T-helper 1 cell treated with Interleukin-12 subunit alpha and Interleukin-12 subunit beta and Interleukin-4 antibody, amounts not matched to agents 30 μg/mL and 1 μg/mL, for 36 hours (primary cell): ENCODE measurements around the gene KRTAP3-2.

Experiments used
- H3K27ac Mint-ChIP-seq: one replicate; pipeline ENCODE4 v1.8.0; 2021; ENCODE audit warnings: mild to moderate bottlenecking, mixed read lengths
- H3K27me3 Mint-ChIP-seq: one replicate; pipeline ENCODE4 v1.8.0; 2021; ENCODE audit warnings: low read depth, mixed read lengths
- H3K36me3 Mint-ChIP-seq: one replicate; pipeline ENCODE4 v1.8.0; 2021; ENCODE audit warnings: low read depth, mixed read lengths
- H3K4me1 Mint-ChIP-seq: one replicate; pipeline ENCODE4 v1.8.0; 2021; ENCODE audit warnings: low read depth, mixed read lengths
- H3K4me3 Mint-ChIP-seq: one replicate; pipeline ENCODE4 v1.8.0; 2021; ENCODE audit warnings: mild to moderate bottlenecking, moderate library complexity, mixed read lengths
- H3K9me3 Mint-ChIP-seq: one replicate; pipeline ENCODE4 v1.8.0; 2021; ENCODE audit warnings: mixed read lengths

The KRTAP3-2 gene

DNA sequence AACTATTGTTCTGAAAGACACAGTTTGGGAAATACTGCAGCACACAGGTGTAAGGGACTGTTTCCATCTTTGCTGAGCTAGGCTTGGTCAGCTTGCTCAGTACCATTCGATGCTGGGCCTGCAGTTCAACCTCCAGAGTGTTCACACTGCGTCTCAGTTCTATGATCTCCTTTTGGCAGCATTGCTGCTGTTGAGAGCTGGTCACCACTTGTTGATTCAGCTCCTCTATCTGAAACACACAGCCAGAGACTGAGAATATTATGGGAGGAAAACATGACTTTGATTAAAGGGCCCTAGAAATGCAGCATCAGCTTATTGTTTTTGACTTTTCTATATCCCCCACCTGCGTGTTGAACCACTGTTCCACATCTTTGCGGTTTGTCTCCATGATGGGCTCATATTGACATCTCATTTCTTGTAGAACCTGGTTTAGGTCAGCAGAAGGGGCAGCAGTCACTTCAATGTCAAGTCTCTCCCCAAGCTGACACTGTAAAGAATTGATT lies 37.6 kb downstream of the KRTAP3-2 start:
- Mint-ChIP-seq H3K4me1 (no peaks in the 10 kb centered on the region), H3K36me3 (no peaks in the 10 kb centered on the region)

DNA sequence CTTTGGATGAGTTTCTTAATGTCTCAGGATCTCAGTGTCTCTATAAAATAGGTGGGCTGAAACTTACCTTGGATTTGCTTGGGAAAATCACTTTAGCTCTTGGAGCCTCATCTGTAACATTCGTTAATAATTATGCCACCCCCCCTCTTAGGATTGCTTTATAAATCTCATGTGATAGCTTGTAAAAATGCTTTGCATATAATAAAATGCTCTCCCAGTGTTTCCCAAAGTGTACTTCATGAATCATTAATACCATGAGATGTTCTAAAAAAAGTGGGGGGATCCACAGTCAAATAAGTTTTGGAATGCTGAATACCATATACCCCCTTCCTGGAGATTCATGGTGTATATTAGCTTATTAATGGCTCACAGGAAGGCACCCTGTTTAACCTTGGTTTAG lies 38.1 kb downstream of the KRTAP3-2 start:
- Mint-ChIP-seq H3K36me3 (no peaks in the 10 kb centered on the region), H3K9me3 (no peaks in the 10 kb centered on the region), H3K4me1 (no peaks in the 10 kb centered on the region), H3K27me3 (peaks cover 11% of the 10 kb centered on the region), H3K4me3 (no peak overlapping the region), H3K27ac (no peak overlapping the region)

More for the DNA sequence above, 37.6 kb downstream of the KRTAP3-2 start:
- H3K9me3 Mint-ChIP-seq = no peaks in the 10 kb centered on the region
- no peak overlapping the region for H3K27ac Mint-ChIP-seq
- H3K4me3 Mint-ChIP-seq = no peak overlapping the region
- peaks cover 9% of the 10 kb centered on the region for H3K27me3 Mint-ChIP-seq

DNA sequence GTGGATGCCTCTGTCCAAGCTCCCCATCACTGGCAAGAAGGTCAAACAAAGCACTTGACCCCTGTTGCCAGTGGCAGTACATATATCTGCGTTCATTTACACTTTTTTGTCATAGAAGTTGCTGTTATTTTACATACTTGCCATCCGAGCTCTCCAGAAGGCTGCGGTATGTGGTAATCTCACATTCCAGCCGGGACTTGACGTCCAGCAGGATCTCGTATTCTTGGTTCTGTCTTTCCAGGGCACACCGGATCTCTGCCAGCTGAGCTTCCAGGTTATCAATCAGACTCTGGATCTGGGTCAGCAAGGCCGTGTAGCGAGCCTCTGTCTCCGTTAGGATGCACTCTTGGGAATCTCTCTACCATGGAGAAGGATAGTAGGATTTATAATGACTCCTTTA lies 39.6 kb downstream of the KRTAP3-2 start:
- H3K27ac Mint-ChIP-seq = no peak overlapping the region
- peaks cover 12% of the 10 kb centered on the region for H3K27me3 Mint-ChIP-seq
- no peaks in the 10 kb centered on the region for H3K36me3 Mint-ChIP-seq
- no peaks in the 10 kb centered on the region for H3K4me1 Mint-ChIP-seq
- no peak overlapping the region for H3K4me3 Mint-ChIP-seq
- H3K9me3 Mint-ChIP-seq = no peaks in the 10 kb centered on the region

DNA sequence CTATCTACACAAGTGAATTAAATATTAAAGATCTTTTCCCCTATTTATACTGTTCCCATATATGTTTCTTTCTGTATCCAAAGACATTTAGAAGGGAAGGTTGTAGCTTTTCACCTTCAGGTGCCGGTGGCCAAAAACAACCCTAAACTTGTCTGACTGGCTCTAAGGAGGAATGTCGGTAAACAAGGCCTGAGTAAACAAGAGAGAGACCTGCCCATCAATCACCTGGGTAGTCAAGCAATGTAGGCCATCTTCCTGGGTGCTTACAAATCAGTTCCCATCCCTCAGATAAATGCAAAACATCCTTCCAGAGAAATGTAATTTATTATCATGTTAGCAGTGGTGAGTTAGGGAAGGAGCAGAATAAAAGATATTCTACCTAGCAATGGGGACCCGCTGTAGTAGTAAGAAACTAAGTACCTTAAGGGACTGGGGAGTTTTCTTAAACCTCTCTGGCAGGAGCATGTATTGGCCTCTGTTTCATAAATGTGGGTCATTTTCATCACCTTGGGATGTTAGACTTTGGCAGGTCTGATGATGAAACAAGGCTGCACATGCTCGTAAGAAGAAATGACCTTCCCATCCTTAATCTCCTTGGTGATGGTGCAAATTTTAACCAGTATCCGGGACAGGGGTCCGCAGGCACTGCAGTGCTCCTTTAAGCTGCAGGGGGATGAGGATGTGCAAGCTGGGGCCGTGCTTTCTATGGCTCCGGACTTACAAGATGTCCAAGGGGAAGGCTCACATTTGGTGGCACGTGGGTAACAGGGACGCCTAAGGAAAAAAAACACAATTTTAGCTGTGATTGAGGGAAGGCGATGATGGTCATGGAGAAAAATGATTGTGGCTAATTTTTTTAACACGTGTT lies 41.4 kb downstream of the KRTAP3-2 start:
- Mint-ChIP-seq H3K27me3 (peaks cover 21% of the 10 kb centered on the region), H3K4me1 (no peaks in the 10 kb centered on the region), H3K4me3 (no peak overlapping the region), H3K36me3 (no peaks in the 10 kb centered on the region), H3K9me3 (no peaks in the 10 kb centered on the region), H3K27ac (no peak overlapping the region)

DNA sequence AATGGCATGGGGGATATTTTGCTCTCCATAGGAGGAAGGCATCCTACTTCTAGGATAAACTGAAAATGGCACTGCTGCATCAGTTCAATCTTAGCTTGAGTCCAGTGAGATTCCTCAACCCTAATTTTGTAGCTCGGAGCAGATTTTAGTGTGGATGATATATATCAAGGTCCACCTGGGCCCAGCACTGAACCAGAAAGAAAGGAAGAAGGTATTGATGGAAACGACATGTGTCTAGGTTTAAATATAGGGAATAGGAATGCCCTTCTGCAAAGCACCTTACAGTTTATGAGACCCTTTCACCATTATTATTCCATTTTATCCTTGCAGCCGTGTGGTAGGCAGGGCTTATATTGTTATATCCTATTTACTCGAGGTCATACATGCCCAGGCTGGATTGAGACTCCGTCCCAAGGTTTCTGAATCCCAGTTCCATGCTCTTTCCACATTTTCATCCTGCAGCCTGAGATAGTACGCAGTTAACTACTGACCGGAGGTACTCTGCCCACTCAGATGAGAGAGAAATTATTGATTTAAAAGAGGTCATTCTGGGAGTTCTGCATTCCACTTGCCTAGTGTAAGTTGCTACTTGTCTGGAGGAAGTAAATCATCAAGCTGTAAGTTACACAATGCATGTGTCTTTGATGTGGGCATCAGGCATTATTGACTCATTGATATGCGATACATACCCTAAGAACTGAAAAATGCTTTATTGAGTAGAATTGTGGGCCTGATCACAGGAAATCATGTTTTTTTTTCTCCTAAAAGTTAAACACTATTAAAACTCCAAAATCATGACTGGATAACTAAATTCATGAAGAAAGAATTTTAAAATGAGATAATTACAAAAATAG lies 43.1 kb downstream of the KRTAP3-2 start:
- no peaks in the 10 kb centered on the region for H3K9me3 Mint-ChIP-seq
- H3K27ac Mint-ChIP-seq = no peak overlapping the region
- H3K27me3 Mint-ChIP-seq = peaks cover 28% of the 10 kb centered on the region
- H3K36me3 Mint-ChIP-seq = no peaks in the 10 kb centered on the region
- H3K4me1 Mint-ChIP-seq = no peaks in the 10 kb centered on the region
- no peak overlapping the region for H3K4me3 Mint-ChIP-seq

DNA sequence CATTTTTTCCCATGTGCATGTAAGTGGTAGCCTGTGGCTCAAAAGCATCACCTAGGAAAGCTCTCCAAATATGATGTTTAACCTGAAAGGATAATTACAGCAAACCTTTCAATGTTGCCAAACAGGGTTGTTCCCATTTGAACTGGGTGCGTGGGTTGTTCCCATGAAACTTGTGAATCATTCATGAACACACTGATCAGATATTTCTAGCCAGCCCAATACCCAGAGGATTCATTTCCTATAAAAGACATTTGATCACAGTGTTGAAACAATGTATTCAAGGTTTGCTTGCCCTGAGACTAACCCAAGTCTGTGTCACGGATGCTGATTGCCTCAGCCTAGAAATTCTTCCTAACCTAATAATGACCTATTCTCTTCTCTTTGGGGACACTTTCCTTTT lies 45.8 kb downstream of the KRTAP3-2 start:
- H3K27ac Mint-ChIP-seq = no peak overlapping the region
- H3K36me3 Mint-ChIP-seq = no peaks in the 10 kb centered on the region
- H3K4me1 Mint-ChIP-seq = no peaks in the 10 kb centered on the region
- no peak overlapping the region for H3K4me3 Mint-ChIP-seq
- H3K9me3 Mint-ChIP-seq = no peaks in the 10 kb centered on the region
- peaks cover 38% of the 10 kb centered on the region for H3K27me3 Mint-ChIP-seq

DNA sequence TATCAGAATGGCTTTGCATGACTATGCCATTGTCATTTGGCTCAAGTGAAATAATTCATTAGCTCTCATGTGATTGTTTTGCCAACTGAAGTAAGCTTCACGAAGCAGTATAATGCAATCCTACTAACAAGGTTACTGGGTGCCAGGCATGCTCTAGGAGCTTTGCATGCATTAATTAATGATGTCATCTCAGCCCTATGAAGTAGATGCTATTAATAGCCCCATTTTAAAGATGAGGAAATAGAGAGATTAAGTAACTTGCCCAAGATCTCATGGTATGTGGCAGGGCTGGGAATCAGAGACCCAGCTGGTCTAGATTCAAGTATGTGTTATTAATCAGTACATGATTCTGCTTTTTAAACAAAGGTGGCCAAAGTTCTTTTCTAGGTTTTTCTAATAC lies 47.0 kb downstream of the KRTAP3-2 start:
- H3K9me3 Mint-ChIP-seq = no peaks in the 10 kb centered on the region
- H3K27ac Mint-ChIP-seq = no peak overlapping the region
- no peaks in the 10 kb centered on the region for H3K4me1 Mint-ChIP-seq
- no peaks in the 10 kb centered on the region for H3K36me3 Mint-ChIP-seq
- H3K4me3 Mint-ChIP-seq = no peak overlapping the region
- H3K27me3 Mint-ChIP-seq = peaks cover 46% of the 10 kb centered on the region

DNA sequence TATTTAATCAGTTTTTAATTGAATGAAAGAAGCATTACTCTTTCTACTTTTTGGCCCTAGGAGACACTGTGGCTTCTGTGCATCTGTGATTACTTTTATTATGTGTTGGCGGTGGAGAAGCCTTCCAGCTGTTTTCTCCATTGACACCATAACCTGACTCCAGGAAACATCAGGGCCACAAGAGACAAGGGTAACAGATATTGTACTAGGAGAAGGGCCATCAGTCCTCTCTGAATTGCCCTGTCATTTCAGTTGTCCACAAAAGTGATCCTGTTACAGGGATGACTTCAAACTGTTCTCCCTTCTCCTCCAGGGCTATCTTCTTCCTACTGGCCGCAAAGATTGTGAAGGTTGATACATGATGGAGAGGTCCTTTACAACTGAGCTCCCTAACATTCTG lies 47.6 kb downstream of the KRTAP3-2 start:
- no peaks in the 10 kb centered on the region for H3K9me3 Mint-ChIP-seq
- no peak overlapping the region for H3K4me3 Mint-ChIP-seq
- H3K4me1 Mint-ChIP-seq = no peaks in the 10 kb centered on the region
- peaks cover 48% of the 10 kb centered on the region for H3K27me3 Mint-ChIP-seq
- no peak overlapping the region for H3K27ac Mint-ChIP-seq
- H3K36me3 Mint-ChIP-seq = no peaks in the 10 kb centered on the region

DNA sequence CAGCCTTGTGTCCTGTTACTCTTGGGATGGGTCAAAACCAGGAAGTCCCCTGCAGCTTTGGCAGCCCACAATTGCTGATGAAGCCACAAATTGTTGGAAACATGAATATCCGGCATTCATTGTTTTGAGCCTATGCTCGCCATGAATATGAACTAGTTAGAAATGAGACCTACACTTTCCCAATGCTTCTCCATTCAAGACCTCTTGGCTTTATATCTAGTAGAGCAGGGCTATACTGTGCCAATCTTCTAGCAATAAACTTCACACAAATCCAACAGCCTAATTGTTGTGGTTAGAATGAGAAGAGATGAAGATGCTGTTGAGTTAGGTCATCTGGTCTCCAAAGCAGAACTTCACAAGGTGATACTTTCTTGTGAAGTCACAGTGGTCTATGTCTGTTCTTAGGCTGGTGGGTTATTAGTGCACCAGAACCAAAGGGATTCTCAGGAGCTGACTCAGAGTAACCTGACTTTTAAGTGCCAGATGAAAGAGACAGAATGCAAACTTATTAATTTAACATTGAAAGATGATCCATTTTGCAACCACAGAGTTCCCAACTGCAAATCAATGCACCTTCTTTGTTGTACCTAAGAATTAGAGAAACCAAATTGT lies 48.6 kb downstream of the KRTAP3-2 start:
- Mint-ChIP-seq H3K4me3 (no peak overlapping the region), H3K27ac (no peak overlapping the region), H3K36me3 (no peaks in the 10 kb centered on the region), H3K27me3 (peaks cover 54% of the 10 kb centered on the region), H3K4me1 (no peaks in the 10 kb centered on the region), H3K9me3 (no peaks in the 10 kb centered on the region)

DNA sequence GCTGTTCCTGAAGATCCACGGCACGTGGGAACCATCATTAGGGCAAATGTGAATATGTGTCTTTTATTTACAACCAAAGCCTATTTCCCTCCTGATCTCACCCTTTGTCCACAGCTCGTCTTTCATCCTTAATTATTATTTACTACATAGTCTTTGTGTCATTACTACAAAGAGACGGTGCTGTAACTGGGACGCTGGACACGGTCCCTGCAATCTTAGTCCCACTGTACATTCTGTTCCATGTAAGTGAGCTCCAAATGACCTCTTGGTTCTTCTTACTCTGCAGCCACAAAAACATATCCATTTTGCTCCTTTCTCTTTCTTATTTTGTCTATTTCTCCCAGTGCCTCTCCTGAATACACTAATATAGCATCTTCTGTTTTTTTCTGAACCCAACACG lies 49.5 kb downstream of the KRTAP3-2 start:
- Mint-ChIP-seq H3K36me3 (no peaks in the 10 kb centered on the region), H3K9me3 (no peaks in the 10 kb centered on the region), H3K4me3 (no peak overlapping the region), H3K27me3 (peaks cover 64% of the 10 kb centered on the region), H3K4me1 (no peaks in the 10 kb centered on the region), H3K27ac (no peak overlapping the region)

DNA sequence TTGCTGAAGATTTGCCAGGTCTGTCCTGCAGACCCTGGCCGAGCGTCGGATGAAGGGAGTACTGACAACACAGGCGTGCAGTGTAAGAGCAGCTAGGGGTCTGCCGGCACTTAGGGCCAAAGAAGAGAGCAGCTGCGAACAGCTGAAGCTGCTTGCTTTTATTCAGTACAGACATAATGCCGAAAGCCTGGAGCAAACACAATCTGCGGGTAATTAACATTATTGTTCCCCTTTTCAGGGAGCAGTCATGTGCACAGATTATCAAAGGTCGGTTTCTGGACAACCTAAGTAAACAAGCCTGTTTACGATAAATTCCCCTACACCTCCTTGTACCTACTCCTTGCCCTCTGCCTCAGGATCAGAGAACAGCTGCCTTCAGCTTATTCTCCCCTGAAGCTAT lies 50.3 kb downstream of the KRTAP3-2 start:
- Mint-ChIP-seq H3K9me3 (no peaks in the 10 kb centered on the region), H3K4me1 (no peaks in the 10 kb centered on the region), H3K27me3 (peaks cover 66% of the 10 kb centered on the region), H3K4me3 (no peak overlapping the region), H3K36me3 (no peaks in the 10 kb centered on the region), H3K27ac (no peak overlapping the region)
